Spleen (tissue), 7 donors: ENCODE measurements around the gene CERS5.

Experiments
- CTCF ChIP-seq, 11 experiments: fragments of 200-600 bp in 7 of 11; fragments of 450-650 bp in 4 of 11; sonication (generic) in 4 of 11; IDR thresholded peaks in 8 of 11; conservative IDR thresholded peaks in 3 of 11; 1 replicate in 7 of 11; 2 replicates in 4 of 11; pipeline versions ENCODE4 v1.4.0 to v1.8.0; 2016 to 2021; ENCODE audit warnings: antibody characterized with exemption in 11 of 11, inconsistent platforms in 4 of 11, mild to moderate bottlenecking in 1 of 11
- POLR2A ChIP-seq, 3 donors: fragments of 450-650 bp; IDR thresholded peaks; one replicate each; pipeline ENCODE4 v1.5.1; 2017; ENCODE audit warnings: antibody characterized with exemption in 3 of 3, mild to moderate bottlenecking in 1 of 3
- POLR2AphosphoS5 ChIP-seq, 3 donors: sonication (generic); formaldehyde crosslinking; IDR thresholded peaks; one replicate each; pipeline ENCODE4 v1.5.1; 2017; ENCODE audit warnings: antibody characterized with exemption in 3 of 3
- donor health status: DM: no; HTN: no; CAD: no; lungs with moderate emphysema.
- donor health status: DM: no; HTN: no; CAD: no.
- donor health status: DM: no; HTN: no; CAD: no.

- no peak for TF ChIP-seq CTCF (IDR thresholded peaks at IDR 0.05 in 8 of 11, conservative IDR thresholded peaks at IDR 0.05 in 3 of 11)
- TF ChIP-seq POLR2A (IDR thresholded peaks at IDR 0.05) = no peak
- no peak for TF ChIP-seq POLR2AphosphoS5 (IDR thresholded peaks at IDR 0.05)
These were observed 10.5 kb downstream of the CERS5 start for GRCh38 chr12:50156641-50157040.
